Activated naive CD8-positive, alpha-beta T cell treated with anti-CD3 and anti-CD28 coated beads, Interleukin-2, amount 50 U/mL, for 24 hours (primary cell): ENCODE measurements around the gene NONO.

Experiments
- ATAC-seq: fragments of 150-1000 bp; cut with Tn5 transposase; one replicate; pipeline ENCODE4 v1.10.0; 2021
- DNase-seq: peaks from one replicate; pipeline ENCODE4 v3.0.0; 2021
- H3K27ac Mint-ChIP-seq: one replicate; pipeline ENCODE4 v1.8.0; 2021; ENCODE audit warnings: mild to moderate bottlenecking, mixed read lengths
- H3K27me3 Mint-ChIP-seq: one replicate; pipeline ENCODE4 v1.8.0; 2021; ENCODE audit warnings: mixed read lengths
- H3K36me3 Mint-ChIP-seq: one replicate; pipeline ENCODE4 v1.8.0; 2021; ENCODE audit warnings: low read depth, mixed read lengths
- H3K4me1 Mint-ChIP-seq: one replicate; pipeline ENCODE4 v1.8.0; 2021; ENCODE audit warnings: mixed read lengths
- H3K4me3 Mint-ChIP-seq: one replicate; pipeline ENCODE4 v1.8.0; 2021; ENCODE audit warnings: mild to moderate bottlenecking, moderate library complexity, mixed read lengths
- H3K9me3 Mint-ChIP-seq: one replicate; pipeline ENCODE4 v1.8.0; 2021; ENCODE audit warnings: mixed read lengths

The NONO gene

GRCh38 chrX:71283403-71284143, at the start of gene NONO:
Gene NONO (plus strand): TSS chrX:71283635. CDS start chrX:71290638, 7,003 bp downstream.
- ATAC-seq (peak; percentile 77), DNase-seq (peak; percentile 79)
- peaks cover 24% of the 10 kb centered on the region for H3K36me3 Mint-ChIP-seq
- H3K27me3 Mint-ChIP-seq = peaks cover 4% of the 10 kb centered on the region
- H3K9me3 Mint-ChIP-seq = no peaks in the 10 kb centered on the region
- H3K4me3 Mint-ChIP-seq = peak within 1 kb of the TSS; percentile 93
- peaks cover 28% of the 10 kb centered on the region for H3K4me1 Mint-ChIP-seq
- H3K27ac Mint-ChIP-seq = peak within 1 kb of the TSS; percentile 98

GRCh38 chrX:71235482-71235881, 48.0 kb upstream of the NONO start:
- H3K27ac Mint-ChIP-seq = no peak overlapping the region
- H3K36me3 Mint-ChIP-seq = peaks cover 6% of the 10 kb centered on the region
- H3K27me3 Mint-ChIP-seq = no peaks in the 10 kb centered on the region
- DNase-seq (no peak), ATAC-seq (no peak)
- peaks cover 4% of the 10 kb centered on the region for H3K4me1 Mint-ChIP-seq
- H3K4me3 Mint-ChIP-seq = no peak overlapping the region
- H3K9me3 Mint-ChIP-seq = no peaks in the 10 kb centered on the region

GRCh38 chrX:71236836-71237235, 46.6 kb upstream of the NONO start:
- ATAC-seq = no peak
- DNase-seq = no peak
- H3K27me3 Mint-ChIP-seq = no peaks in the 10 kb centered on the region
- no peak overlapping the region for H3K27ac Mint-ChIP-seq
- peaks cover 16% of the 10 kb centered on the region for H3K36me3 Mint-ChIP-seq
- H3K4me1 Mint-ChIP-seq = peaks cover 4% of the 10 kb centered on the region
- H3K9me3 Mint-ChIP-seq = no peaks in the 10 kb centered on the region
- H3K4me3 Mint-ChIP-seq = no peak overlapping the region

GRCh38 chrX:71239781-71240180, 43.7 kb upstream of the NONO start:
- DNase-seq = no peak
- peaks cover 19% of the 10 kb centered on the region for H3K36me3 Mint-ChIP-seq

GRCh38 chrX:71241301-71241700, 42.1 kb upstream of the NONO start:
- Mint-ChIP-seq H3K9me3 (no peaks in the 10 kb centered on the region), H3K4me1 (peaks cover 4% of the 10 kb centered on the region), H3K27ac (no peak overlapping the region), H3K4me3 (no peak overlapping the region), H3K27me3 (no peaks in the 10 kb centered on the region), H3K36me3 (peaks cover 22% of the 10 kb centered on the region)
- ATAC-seq (no peak), DNase-seq (no peak)

More at GRCh38 chrX:71239781-71240180, 43.7 kb upstream of the NONO start:
- Mint-ChIP-seq H3K9me3 (no peaks in the 10 kb centered on the region), H3K27ac (no peak overlapping the region), H3K4me1 (peaks cover 4% of the 10 kb centered on the region), H3K27me3 (no peaks in the 10 kb centered on the region), H3K4me3 (no peak overlapping the region)
- ATAC-seq = no peak

GRCh38 chrX:71244359-71245128, 38.9 kb upstream of the NONO start:
- Mint-ChIP-seq H3K4me3 (no peak overlapping the region), H3K27me3 (no peaks in the 10 kb centered on the region), H3K36me3 (peaks cover 29% of the 10 kb centered on the region), H3K4me1 (no peaks in the 10 kb centered on the region), H3K27ac (no peak overlapping the region), H3K9me3 (no peaks in the 10 kb centered on the region)
- ATAC-seq (no peak), DNase-seq (no peak)

GRCh38 chrX:71245159-71245558, 38.3 kb upstream of the NONO start:
- no peak overlapping the region for H3K4me3 Mint-ChIP-seq
- H3K9me3 Mint-ChIP-seq = no peaks in the 10 kb centered on the region
- no peaks in the 10 kb centered on the region for H3K4me1 Mint-ChIP-seq
- DNase-seq (no peak), ATAC-seq (no peak)
- H3K27ac Mint-ChIP-seq = no peak overlapping the region
- peaks cover 28% of the 10 kb centered on the region for H3K36me3 Mint-ChIP-seq
- no peaks in the 10 kb centered on the region for H3K27me3 Mint-ChIP-seq

- no peaks in the 10 kb centered on the region for H3K27me3 Mint-ChIP-seq
- ATAC-seq = no peak
- H3K4me1 Mint-ChIP-seq = peaks cover 30% of the 10 kb centered on the region
- peak overlapping the region; percentile 55 for H3K4me3 Mint-ChIP-seq
- H3K27ac Mint-ChIP-seq = peak overlapping the region; percentile 84
- H3K9me3 Mint-ChIP-seq = no peaks in the 10 kb centered on the region
- peaks cover 14% of the 10 kb centered on the region for H3K36me3 Mint-ChIP-seq
- no peak for DNase-seq
These were observed 32.6 kb upstream of the NONO start for GRCh38 chrX:71250841-71251240.

GRCh38 chrX:71251466-71251973, 31.9 kb upstream of the NONO start:
- Mint-ChIP-seq H3K27ac (peak overlapping the region; percentile 84), H3K4me3 (peak overlapping the region; percentile 88), H3K4me1 (peaks cover 32% of the 10 kb centered on the region)

GRCh38 chrX:71252221-71252620, 31.2 kb upstream of the NONO start:
- H3K4me1 Mint-ChIP-seq = peaks cover 32% of the 10 kb centered on the region
- H3K27ac Mint-ChIP-seq = no peak overlapping the region
- H3K4me3 Mint-ChIP-seq = peak overlapping the region; percentile 88
- H3K27me3 Mint-ChIP-seq = no peaks in the 10 kb centered on the region
- H3K36me3 Mint-ChIP-seq = peaks cover 10% of the 10 kb centered on the region
- ATAC-seq = no peak
- H3K9me3 Mint-ChIP-seq = no peaks in the 10 kb centered on the region
- DNase-seq = no peak

More at GRCh38 chrX:71251466-71251973, 31.9 kb upstream of the NONO start:
- peaks cover 12% of the 10 kb centered on the region for H3K36me3 Mint-ChIP-seq
- peak; percentile 34 for DNase-seq
- no peaks in the 10 kb centered on the region for H3K9me3 Mint-ChIP-seq
- H3K27me3 Mint-ChIP-seq = no peaks in the 10 kb centered on the region
- ATAC-seq = peak; percentile 20

- H3K9me3 Mint-ChIP-seq = no peaks in the 10 kb centered on the region
- H3K4me3 Mint-ChIP-seq = peak overlapping the region; percentile 88
- H3K36me3 Mint-ChIP-seq = peaks cover 8% of the 10 kb centered on the region
- peaks cover 32% of the 10 kb centered on the region for H3K4me1 Mint-ChIP-seq
- ATAC-seq = no peak
- H3K27ac Mint-ChIP-seq = peak overlapping the region; percentile 88
- no peaks in the 10 kb centered on the region for H3K27me3 Mint-ChIP-seq
- DNase-seq = peak; percentile 52
These were observed 30.0 kb upstream of the NONO start for GRCh38 chrX:71253253-71254091.

GRCh38 chrX:71254092-71254963, 29.1 kb upstream of the NONO start, which contains the start of gene ZMYM3:
Gene ZMYM3 (minus strand): TSS chrX:71254140. CDS start chrX:71253255, 885 bp downstream.
- ATAC-seq (peak; percentile 89), DNase-seq (peak; percentile 78)
- Mint-ChIP-seq H3K9me3 (no peaks in the 10 kb centered on the region), H3K4me1 (peaks cover 32% of the 10 kb centered on the region), H3K27ac (peak within 1 kb of the TSS; percentile 88), H3K36me3 (peaks cover 7% of the 10 kb centered on the region), H3K27me3 (no peaks in the 10 kb centered on the region), H3K4me3 (peak within 1 kb of the TSS; percentile 88)

- no peaks in the 10 kb centered on the region for H3K9me3 Mint-ChIP-seq
- peaks cover 28% of the 10 kb centered on the region for H3K4me1 Mint-ChIP-seq
- ATAC-seq (no peak), DNase-seq (no peak)
- H3K27ac Mint-ChIP-seq = no peak overlapping the region
- H3K27me3 Mint-ChIP-seq = no peaks in the 10 kb centered on the region
- peaks cover 4% of the 10 kb centered on the region for H3K36me3 Mint-ChIP-seq
- peak overlapping the region; percentile 88 for H3K4me3 Mint-ChIP-seq
These were observed 27.4 kb upstream of the NONO start for GRCh38 chrX:71256051-71256450.
